NCI-H1417 (cell line): ENCODE results near the gene TRAK1.

Experiments used
- DNase-seq, 3 experiments: peaks; one replicate each; lab custom pipeline; 2025; lab: John Stamatoyannopoulos, UW

The TRAK1 gene

DNA sequence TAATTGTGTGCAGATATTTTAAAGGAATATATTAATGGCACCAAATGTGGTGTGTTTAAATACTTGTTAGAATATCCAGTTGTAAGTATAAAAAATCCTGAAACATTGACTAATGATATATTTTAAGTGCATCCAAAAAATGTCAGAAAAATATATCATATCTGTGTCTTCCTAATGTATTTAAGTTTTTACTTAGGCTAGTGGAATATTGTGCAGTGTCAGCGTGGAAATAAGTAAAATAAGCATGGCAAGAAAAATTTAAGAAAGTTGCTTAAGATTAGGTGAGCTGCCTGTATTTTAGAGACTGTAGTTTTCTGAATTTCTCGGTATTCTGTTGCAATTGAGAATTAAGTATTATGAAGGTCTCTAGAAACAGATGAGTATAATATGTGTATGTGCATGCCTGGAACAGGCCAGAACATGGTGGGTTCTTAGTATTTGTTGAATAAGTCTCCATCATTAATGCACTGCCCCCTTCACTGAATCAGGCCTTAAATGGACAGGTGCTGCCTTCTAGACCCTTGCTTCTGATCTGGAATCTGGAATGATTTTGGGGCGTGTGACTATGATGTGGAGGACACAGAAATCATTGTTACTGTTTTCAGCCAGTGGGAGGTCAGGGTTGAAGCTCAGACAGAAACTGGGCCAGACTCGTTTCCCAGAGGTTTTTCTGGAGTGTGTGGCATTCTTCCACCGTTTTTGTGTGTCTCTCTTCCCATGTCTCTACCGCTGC, 86.1 kb downstream of the TRAK1 start:
- DNase-seq = no peak

DNA sequence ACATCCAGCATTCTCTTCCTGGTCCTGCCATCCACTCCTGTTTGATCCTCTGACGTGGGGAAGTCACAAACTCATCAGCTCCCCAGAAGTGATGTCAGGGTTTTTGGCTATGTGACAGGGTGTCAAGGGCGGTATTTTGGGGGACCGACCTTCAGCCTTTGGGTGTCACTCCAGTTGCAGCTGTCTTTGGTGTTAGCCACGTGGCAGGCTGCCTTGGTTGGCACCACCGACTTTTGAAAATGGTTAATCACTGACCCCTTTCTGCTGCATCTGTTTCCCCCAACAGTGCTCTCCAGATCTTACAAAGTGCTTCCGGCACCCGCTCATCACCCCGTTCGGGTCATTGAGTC, 86.6 kb downstream of the TRAK1 start:
- DNase-seq = no peak

DNA sequence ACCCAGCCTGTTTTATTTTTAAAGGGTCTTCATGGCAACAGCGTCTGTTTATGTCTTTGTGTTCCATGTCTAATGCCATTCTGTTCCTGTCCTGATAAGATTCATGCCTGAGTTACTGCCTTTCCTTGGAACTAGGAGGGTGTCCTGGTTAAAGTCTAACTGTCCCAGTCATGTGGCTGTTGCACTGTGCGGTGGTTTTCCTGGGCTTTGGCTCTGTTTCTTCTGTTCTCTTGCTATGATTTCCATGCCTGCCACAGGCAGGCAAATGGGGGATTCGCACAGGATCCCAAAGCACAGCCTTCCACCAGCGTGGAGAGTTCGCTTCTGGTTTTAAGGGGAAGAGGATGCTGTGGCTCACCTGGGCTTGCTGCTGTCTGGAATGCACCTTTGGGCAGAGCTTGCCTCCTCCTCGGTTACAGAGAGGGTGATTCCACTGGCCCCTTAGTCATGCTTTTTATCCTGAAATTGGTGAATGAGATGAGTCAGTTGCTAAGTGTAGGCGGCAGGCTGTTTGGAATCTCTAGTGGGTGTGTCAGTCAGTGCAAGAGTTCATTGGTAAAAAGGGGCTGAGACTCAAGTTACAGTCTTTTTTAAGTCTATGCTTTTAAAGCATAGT, 88.1 kb downstream of the TRAK1 start:
- DNase-seq = peak in 1 of 3 experiments; percentile 52

DNA sequence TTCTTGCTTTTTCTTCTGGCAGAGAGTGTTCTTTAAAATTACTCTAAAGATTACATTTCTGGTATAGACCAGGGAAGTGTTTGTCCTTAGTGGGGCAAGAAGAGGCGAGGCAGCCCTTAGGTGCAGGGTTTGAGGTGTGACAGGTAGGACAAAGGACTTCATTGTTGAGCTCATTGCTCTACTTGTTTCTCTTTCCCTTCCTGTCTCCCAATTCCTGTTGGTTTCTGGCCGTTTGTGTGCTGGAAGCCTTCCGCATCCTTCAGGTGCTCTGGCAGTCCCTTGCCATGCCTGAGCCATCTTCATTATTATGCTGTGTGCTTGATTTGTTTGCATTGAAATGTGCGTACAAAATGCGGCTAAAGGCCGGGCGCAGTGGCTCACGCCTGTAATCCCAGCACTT, 89.7 kb downstream of the TRAK1 start:
- no peak for DNase-seq

DNA sequence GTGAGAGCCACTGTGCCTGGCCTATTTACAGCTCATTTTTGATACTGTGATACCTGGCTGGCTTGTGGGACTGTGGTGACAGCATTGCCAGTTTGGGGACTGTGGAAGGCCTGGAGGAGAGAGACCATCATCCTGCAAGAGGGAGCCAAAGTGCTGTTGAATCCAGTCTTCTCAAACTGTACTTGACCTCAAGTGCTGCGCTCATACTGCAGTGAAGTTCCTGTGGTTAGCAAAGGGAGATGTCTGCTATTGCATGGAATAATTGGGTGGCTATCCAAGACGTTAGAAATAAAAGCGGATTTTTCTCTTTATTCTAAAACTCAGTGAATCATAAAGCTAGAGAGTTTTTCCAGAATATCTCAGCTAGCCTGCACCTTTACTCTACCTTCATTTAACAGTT, 91.4 kb downstream of the TRAK1 start:
- no peak for DNase-seq

DNA sequence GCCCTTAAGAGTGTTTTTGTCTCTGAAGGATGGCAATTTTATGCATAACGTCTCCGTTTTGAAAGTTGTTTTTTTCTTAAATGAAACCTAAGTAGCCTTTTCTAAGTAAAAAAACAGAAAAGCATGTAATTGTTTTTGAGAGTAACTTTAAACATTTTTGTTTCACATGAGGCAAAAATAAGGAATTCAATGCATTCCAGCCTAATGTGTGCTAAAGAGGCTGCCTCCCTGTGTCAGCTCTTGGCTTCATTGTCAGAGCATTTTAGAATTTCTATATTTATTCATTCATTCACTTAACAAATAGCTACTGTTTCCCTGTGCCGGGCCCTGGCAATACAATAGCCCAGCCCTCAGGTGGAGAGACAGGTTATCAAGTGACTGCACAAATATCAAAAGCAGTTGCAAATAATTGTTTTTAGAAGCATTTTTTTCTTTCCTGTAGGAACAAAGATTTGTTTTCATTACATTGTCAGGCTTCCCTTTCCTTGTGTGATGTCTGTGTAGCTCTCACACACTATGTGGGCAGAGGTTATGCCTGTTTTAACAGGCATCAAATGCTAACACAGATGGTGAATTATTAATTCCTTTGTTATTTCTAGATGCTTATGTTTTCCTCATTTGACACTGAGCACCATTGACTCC, 93.0 kb downstream of the TRAK1 start:
- DNase-seq = peak in 1 of 3 experiments; percentile 12

DNA sequence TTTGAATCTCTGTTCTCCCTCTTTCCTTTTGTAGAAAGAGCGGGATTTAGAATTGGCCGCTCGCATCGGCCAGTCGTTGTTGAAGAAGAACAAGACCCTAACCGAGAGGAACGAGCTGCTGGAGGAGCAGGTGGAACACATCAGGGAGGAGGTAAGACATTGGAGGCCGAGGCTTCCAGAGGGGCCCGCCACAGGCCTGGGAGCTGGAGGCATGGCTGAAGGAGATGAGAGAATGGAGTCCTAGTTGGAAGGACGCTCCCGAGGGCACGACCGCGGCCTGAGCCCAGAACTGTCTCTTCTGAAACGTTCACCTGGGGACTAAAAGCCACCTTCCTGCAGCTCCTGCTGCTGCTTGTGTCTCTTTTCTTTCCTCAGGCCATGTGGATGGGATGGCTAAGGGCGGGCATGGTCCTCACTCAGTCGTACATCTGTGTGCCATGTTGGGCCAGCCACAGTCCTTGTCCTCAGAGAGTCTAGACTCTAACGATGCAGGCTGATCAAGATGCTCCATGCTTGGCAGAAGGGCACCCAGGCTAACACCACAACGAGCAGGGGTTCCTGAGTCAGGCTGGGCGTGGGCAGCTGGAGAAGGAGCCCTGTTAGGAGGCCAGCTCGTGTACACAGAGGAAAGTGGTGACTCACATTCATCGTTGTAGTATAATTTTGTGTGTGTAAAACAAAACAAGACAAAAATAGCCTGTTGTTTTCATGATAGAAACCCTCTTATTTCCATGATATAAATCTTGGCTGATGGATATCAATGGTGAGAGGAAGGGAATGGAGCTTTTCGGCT, 93.7 kb downstream of the TRAK1 start:
- DNase-seq = no peak

DNA sequence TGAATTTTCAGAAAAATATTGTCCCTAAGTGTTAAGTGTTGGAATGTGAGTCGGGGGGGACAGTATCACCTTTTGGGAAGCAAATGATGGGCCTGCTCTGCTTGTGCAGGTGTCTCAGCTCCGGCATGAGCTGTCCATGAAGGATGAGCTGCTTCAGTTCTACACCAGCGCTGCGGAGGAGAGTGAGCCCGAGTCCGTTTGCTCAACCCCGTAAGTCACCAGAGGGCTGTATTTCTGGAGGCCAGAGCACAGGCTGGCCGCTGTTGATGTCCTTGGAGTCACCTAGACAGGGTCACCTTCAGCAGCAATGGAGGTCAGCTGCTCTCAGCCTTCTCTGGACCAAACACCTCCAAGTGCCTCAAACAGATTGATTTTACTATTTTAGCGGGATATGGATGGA, 96.8 kb downstream of the TRAK1 start:
- DNase-seq = no peak

DNA sequence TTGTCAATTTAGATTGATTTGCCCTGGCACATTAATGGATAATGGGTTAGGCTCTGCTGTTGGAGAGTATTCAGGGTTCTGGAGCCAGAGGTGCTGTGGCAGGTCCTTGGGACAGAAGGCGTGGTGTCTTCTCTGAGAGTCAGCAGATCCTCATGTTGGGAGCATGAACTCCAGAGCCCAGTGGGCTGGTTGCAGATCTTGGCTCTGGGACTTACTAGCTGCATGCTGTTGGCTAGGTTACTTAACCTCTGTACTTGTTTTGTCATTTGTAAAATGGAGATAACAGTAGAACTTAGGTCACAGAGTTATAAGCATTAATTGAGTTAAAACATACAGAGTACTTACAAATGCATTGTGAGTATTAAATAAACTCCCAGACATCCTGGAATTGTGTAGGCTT, 97.2 kb downstream of the TRAK1 start:
- DNase-seq = no peak

DNA sequence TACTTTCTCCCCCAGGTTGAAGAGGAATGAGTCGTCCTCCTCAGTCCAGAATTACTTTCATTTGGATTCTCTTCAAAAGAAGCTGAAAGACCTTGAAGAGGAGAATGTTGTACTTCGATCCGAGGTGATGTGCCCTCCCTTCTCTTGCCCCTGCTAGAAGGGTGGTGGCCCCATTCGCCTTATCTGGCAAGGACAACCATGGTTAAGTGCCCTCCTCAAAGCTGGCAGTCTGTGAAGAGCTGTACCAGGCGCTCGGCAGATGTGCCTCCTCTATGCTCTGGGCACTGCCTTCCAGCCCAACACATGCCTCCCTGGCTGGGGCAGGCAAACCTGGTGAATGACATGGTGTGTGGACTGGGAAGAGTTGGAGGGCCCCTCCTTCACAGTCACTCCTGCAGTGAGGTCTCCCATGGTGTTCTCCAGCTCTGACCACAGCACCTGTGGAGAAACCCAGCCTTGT, 97.9 kb downstream of the TRAK1 start:
- DNase-seq = no peak

DNA sequence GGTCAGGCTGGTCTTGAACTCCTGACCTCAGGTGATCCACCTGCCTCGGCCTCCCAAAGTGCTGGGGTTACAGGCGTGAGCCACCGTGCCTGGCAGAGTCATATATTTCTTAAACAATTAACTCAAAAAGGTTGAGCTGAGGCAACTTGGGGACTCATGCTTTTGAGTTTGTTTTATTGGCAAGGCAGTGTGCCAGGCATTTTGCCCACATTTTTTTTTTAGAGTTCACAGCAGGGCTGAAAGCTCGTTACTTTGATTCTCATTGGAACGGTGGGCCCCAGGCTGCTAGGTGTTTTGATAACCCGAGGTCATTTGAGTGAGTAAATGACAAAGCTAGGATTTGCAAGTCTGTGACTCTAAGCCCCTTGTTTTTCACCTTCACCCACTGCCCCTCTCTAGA, 98.6 kb downstream of the TRAK1 start:
- no peak for DNase-seq

DNA sequence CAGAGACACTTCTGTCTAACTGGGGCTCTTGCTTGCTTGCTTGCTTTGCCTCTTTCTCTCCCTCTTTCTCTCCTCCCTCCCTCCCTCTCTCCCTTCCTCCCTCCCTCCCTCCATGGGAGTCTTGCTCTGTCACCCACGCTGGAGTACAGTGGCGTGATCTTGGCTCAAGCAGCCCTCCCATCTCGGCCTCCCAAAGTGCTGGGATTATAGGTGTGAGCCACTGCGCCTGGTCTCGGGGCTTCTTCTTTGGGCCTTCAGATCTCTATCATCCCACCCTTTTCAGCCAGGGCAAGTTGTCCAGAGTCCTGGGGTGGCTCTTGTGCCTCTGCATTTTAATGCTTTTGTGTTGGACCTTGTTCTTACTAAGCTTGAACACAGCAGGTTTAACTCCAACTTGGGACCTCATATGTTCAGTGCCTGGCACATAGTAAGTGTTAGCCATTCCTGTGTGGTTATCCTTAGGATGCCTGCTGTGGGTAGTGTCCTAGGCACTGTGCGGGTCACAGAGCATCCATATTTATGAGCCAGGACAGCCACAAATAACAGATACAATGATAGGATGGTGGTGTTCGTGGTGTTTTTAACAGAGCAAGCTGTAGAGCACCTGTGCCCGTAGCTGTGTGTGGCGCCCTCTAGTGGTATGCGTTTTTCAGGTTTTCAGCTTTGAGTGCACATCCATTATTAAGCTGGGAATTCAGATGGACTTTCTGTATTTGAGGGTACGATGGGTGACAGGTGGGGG, 99.7 kb downstream of the TRAK1 start:
- peak; percentile 26 to 66 (median 61) for DNase-seq

DNA sequence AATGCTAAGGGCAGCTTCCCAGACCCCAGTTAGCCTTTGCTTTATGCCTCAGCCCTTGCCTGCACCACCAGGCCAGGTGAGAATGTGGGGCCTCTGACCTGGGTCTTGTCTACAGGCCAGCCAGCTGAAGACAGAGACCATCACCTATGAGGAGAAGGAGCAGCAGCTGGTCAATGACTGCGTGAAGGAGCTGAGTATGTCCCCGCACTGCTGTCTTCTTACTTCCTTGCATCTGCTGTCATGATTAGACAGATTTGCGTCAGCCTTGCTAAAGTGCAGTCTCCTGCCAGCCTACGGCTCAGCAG, 100.2 kb downstream of the TRAK1 start:
- no peak for DNase-seq

DNA sequence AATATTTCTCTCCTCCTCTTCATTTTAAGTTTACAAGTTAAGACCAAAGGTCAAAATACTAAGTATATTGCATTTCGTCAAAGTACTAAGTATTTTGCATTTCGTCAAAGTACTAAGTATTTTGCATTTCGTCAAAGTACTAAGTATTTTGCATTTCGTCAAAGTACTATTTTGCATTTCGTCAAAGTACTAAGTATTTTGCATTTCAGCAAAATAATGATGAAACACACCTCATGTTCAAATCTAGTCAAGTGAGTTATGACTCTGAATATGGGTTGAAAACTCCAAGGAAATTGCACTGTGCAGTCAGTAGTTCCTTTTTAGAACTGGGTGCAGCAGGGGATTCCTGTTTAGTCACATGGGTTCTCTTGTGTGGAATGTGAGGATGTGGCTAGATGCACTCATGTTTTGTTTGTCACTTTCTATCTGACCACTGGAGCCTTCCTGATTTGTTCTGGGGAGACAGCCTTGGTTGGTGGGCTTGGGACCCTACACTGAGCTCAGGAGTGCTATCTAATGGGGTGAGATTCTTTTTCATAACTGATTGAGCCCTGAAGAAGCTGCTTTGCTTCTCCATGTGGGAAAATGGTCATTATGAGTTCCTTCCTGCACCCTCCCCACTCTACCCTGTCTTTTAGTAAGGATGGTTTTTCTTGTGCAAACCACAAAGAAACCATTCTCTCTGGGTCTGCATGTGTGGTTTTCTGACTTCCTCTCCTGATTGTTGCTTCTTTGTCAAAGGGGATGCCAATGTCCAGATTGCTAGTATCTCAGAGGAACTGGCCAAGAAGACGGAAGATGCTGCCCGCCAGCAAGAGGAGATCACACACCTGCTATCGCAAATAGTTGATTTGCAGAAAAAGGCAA, 101.4 kb downstream of the TRAK1 start:
- no peak for DNase-seq

DNA sequence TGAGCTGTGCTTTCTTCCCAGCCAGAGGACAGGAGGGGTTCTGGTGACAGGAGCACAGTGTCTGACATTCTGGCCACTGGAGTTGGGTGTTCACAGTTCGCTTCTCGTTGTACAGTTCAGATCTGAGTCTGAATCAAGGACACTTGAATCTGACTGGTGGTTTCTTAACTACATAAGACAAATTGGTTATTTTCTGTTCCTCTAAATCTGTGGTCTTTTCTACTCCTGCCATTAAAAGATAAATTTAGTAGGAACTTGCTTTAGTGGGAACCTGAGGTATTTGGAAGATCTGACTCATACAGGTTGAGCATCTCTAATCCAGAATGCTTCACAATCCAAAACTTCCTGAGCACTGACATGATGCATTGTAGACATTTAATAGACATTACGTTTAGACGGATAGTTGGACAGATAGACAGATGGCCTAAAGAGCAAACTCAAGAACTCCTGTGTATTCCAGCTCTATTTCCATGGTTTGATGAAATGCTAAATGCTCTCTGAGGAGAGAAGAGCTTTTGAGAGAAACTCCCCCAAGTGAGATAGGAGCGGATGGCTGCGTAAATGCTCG, 103.9 kb downstream of the TRAK1 start:
- DNase-seq = no peak

DNA sequence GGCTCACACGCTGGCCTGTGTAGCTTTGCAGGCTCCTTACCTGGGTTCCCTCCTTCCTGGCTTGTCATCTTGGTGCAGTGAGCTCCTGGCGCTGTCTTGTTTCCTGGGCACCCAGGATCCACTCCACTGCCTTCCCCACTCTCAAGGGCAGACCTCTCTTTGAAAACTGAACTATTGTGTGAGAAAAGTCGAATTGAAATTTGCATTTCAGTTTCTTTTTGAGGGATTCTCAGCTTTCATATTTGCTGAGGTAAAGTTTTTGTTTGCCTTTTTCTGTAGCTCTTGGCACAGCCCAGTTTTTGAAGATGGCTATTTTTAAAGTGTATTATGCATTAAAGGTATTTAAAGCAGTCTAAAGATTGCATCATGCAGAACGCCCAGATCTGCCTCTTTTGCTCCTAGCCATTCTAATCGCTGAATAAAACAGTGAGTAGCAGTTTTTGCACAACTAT, 104.7 kb downstream of the TRAK1 start:
- no peak for DNase-seq

DNA sequence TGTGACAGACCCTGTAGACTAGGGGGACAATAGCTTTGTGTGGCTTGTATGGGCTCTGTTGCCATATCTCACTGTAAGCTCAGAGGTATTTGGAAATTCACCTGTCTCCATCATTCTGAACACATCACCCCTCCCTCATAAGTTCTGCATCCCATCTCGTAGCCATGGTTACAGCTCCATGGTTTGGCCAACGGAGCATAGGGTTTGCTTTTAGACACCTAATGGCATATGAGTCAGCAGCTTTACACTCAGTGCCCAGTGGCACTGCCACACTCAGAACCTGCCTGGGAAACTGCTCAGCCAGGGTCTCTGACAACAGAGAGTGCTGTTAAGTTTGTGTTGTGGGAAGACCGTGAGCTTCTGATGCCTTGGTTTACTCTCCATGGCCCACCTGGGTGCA, 107.6 kb downstream of the TRAK1 start:
- DNase-seq = no peak

DNA sequence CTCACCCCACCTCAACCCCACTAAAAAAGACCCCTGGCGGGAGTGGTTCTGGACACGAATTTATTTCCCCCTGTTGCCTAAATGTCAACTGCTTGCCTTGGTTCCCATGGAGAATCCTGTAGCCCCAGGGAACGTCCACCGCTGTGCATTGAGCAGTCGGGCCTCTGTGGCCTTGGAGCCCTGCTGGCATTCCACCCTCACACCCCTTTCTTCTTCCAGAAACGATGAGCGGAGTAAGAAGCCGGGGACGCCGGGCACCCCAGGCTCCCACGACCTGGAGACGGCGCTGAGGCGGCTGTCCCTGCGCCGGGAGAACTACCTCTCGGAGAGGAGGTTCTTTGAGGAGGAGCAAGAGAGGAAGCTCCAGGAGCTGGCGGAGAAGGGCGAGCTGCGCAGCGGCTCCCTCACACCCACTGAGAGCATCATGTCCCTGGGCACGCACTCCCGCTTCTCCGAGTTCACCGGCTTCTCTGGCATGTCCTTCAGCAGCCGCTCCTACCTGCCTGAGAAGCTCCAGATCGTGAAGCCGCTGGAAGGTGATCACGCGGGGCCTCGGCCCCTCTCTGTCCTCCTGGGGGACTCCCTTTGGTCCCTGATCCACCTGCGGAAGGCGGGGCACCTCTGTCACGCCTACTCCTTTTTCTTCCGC, 111.2 kb downstream of the TRAK1 start:
- DNase-seq = no peak

DNA sequence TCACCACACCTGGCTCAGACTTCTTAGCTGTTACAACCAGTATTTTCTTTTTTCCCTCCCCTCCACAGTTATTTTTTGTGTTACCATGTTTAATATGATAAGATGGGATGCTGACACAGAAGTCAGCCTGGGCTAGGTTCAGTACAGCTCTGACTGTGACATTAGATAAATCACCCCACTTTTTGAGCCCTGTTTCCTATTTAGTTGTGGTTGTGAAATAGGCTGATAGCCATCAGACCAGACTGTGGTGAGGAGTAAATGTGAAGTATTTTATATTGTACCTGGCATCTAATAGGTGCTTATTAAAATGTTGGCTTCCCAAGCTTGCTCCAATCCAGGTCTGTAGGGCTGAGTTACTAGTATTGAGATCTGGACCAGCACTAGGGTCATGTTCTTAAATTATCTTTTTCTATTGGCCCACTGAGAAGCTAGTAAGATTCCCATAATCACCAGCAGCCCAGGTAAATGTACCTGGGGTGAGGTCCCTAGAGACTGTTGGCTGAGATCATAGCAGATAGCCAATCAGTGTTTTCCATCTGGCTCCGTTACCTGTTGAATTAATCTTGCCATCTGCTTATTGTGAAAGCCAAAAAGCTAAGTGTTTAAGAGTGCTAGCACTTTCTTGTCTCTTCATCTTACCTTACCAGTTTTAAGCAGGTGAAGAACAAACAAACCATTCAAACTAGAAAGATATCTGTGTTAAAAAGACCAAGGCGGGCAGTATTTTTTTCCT, 113.9 kb downstream of the TRAK1 start:
- no peak for DNase-seq
